Uterus (tissue), 4 donors: ENCODE measurements around the gene AUTS2. TPM values are rescaled to one million over a fixed set of nuclear protein-coding genes. Genes with fewer than 3 reads are reported as not detected.
A peak's percentile ranks its signal among the peaks of the same experiment; 100 is the strongest.

Source experiments
- DNase-seq, 2 donors: peaks; one replicate each; pipeline ENCODE4 v3.0.0-alpha.2; 2019 to 2020
- H3K27ac ChIP-seq, 2 donors: fragments of 200-600 bp; sonication (generic); 1 replicate in 1 of 2; 2 replicates in 1 of 2; pipeline ENCODE4 v1.5.1; 2016 to 2018
- H3K27me3 ChIP-seq, 2 donors: fragments of 200-600 bp; sonication (generic); one replicate each; pipeline ENCODE4 v1.5.1; 2018 to 2019; ENCODE audit warnings: control low read depth in 1 of 2
- H3K36me3 ChIP-seq, 2 donors: fragments of 200-600 bp; sonication (generic); one replicate each; pipeline ENCODE4 v1.5.1; 2019; ENCODE audit warnings: control low read depth in 1 of 2
- H3K4me1 ChIP-seq, 2 donors: fragments of 200-600 bp; sonication (generic); one replicate each; pipeline ENCODE4 v1.5.1; 2018 to 2019; ENCODE audit warnings: control low read depth in 1 of 2
- H3K4me3 ChIP-seq, 2 donors: fragments of 200-600 bp; sonication (generic); 1 replicate in 1 of 2; 2 replicates in 1 of 2; pipeline ENCODE4 v1.5.1; 2018 to 2019; ENCODE audit warnings: mild to moderate bottlenecking in 1 of 2
- H3K9me3 ChIP-seq, 2 donors: fragments of 200-600 bp; sonication (generic); one replicate each; pipeline ENCODE4 v1.5.1; 2019; ENCODE audit warnings: control low read depth in 1 of 2
- POLR2A ChIP-seq, 2 donors: fragments of 450-650 bp; IDR thresholded peaks; one replicate each; pipeline ENCODE4 v1.6.1; 2016; ENCODE audit warnings: antibody characterized with exemption in 2 of 2, mild to moderate bottlenecking in 1 of 2, moderate library complexity in 1 of 2
- intact Hi-C: fragments of 100-400 bp; cut with DNase I; formaldehyde crosslinking; loops from one replicate; pipeline ENCODE4 v1.15.1; 2023; ENCODE audit warnings: low total_unique reads
- total RNA-seq, 4 donors: library from RNA; depleted of rRNA in 3 of 4; stranded (reverse); fragments of >200 nt in 3 of 4; gene quantifications; one replicate each; pipeline versions ENCODE4 v1.1.0 to v1.2.4, GENCODE V29; 2014 to 2023
- TF ChIP-seq, protein P1 (sequence below), 4 experiments: fragments of 200-600 bp in 2 of 4; fragments of 450-650 bp in 2 of 4; sonication (generic) in 2 of 4; IDR thresholded peaks; one replicate each; pipeline ENCODE4 v1.5.1; 2016 to 2019; ENCODE audit warnings: antibody characterized with exemption in 4 of 4, mild to moderate bottlenecking in 2 of 4, moderate library complexity in 1 of 4
- donor health status: DM: yes; HTN: yes; CAD: no.

The AUTS2 gene
- total RNA-seq, 4 donors from 2014 or later: 10.5 to 58.2 (median 30.0) TPM

DNA sequence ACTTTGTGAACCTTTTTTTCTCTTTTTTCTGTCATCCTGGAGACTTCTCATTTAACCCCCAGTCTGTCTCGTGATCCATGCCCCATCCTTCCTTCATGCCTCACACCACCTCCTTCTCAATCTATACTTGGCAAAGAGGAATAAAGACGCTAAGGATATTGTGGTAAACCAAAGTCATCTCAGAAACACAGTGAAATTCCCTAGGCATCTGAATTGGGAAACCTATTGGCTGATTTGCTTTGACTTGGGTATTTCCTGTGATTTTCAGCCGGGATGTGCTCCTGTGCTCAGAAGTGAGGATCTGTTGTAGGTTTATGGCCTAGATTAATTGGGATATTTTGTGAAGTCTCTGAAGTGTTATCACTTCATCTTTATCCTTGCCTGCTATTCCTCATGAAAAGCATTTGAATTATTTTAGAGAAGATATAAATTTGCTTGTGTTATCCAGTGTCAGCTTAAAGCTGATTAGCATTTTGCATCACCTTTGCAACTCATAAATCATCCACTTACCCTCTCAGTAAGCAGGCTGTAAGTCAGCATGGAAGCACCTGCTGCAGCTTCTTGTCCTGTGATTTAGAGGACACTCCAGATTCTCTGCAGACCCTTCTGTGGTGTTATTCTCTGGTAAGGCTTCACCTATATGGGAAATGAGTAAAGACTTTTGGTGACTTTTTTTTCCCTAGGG, 138.0 kb downstream of the AUTS2 start:
- no peaks in the 10 kb centered on the region for H3K9me3 ChIP-seq
- H3K27ac ChIP-seq: no peak overlapping the region
- intact Hi-C loops: no loop called here
- no peak for TF ChIP-seq POLR2A (IDR thresholded peaks at IDR 0.05)
- TF ChIP-seq, protein P1, sequence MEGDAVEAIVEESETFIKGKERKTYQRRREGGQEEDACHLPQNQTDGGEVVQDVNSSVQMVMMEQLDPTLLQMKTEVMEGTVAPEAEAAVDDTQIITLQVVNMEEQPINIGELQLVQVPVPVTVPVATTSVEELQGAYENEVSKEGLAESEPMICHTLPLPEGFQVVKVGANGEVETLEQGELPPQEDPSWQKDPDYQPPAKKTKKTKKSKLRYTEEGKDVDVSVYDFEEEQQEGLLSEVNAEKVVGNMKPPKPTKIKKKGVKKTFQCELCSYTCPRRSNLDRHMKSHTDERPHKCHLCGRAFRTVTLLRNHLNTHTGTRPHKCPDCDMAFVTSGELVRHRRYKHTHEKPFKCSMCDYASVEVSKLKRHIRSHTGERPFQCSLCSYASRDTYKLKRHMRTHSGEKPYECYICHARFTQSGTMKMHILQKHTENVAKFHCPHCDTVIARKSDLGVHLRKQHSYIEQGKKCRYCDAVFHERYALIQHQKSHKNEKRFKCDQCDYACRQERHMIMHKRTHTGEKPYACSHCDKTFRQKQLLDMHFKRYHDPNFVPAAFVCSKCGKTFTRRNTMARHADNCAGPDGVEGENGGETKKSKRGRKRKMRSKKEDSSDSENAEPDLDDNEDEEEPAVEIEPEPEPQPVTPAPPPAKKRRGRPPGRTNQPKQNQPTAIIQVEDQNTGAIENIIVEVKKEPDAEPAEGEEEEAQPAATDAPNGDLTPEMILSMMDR (IDR thresholded peaks at IDR 0.05): no peak
- DNase-seq: no peak
- H3K27me3 ChIP-seq: no peaks in the 10 kb centered on the region
- no peak overlapping the region for H3K4me3 ChIP-seq
- no peaks in the 10 kb centered on the region for H3K36me3 ChIP-seq
- H3K4me1 ChIP-seq: peaks cover 0 to 7% of the 10 kb centered on the region in 2 donors

DNA sequence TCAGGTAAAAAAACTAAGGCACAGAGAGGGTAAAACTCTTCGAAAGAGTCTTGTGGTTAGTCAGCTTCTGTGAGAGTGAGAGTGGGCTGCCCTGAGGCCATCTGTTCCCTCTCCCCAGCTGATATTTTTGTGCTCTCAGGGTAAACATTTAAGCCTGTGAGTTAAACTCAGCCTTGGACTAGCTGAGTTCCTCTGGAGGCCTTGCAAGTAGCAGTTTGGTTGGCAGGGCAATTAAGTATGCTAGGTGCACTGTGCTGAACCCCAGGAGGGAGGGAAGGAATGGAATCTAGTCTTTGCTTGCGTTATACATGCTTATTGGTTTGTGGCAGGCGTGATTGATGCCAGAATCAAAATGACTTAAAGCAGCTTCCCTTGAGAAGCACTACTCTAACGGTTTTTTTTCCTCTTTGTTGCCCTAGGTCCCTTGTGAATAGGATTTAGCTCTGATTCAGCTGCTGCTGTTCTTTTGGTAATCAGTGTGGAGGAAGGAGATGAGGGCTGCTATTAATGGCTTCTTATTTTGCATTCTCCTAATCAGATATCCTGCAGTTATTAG, 140.2 kb downstream of the AUTS2 start:
- no peaks in the 10 kb centered on the region for H3K36me3 ChIP-seq
- no peak overlapping the region for H3K4me3 ChIP-seq
- no peak overlapping the region for H3K27ac ChIP-seq
- no peaks in the 10 kb centered on the region for H3K27me3 ChIP-seq
- H3K9me3 ChIP-seq: no peaks in the 10 kb centered on the region
- intact Hi-C loops: no loop called here
- peaks cover 0 to 7% of the 10 kb centered on the region in 2 donors for H3K4me1 ChIP-seq
- TF ChIP-seq, protein P1 (IDR thresholded peaks at IDR 0.05): no peak
- no peak for TF ChIP-seq POLR2A (IDR thresholded peaks at IDR 0.05)
- no peak for DNase-seq

- no peak overlapping the region for H3K4me3 ChIP-seq
- no peak for TF ChIP-seq POLR2A (IDR thresholded peaks at IDR 0.05)
- TF ChIP-seq, protein P1 (IDR thresholded peaks at IDR 0.05): no peak
- H3K9me3 ChIP-seq: no peaks in the 10 kb centered on the region
- peaks cover 0 to 7% of the 10 kb centered on the region in 2 donors for H3K4me1 ChIP-seq
- no peak for DNase-seq
- no peaks in the 10 kb centered on the region for H3K36me3 ChIP-seq
- no peak overlapping the region for H3K27ac ChIP-seq
- no peaks in the 10 kb centered on the region for H3K27me3 ChIP-seq
- intact Hi-C loops: no loop called here
These were observed 140.9 kb downstream of the AUTS2 start for GRCh38 chr7:69739190-69739589.

DNA sequence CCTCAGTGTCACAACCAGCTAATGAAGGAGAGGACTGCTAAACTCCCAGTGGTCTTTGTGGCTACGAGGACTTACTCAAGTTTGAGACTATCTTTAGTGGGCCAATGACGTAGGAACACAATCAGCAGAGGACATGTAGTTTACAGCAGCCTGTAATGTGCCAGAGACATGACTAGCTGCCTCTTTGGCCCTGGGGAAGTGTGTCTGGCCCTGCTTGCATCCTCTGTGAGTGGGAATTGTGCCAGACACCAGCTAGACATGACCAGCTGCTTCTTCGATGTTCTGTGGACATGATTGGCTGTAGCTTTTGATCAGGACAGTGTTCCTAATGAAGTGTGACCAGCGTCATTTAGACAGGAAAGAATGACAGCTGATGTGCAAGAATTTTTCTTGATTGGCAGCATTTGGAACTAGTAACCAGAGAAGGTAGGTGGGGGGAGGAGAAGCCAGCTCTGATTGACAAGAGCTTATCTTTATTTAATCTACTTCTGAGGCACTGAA, 141.7 kb downstream of the AUTS2 start:
- Histone ChIP-seq H3K4me1 (peaks cover 0 to 7% of the 10 kb centered on the region in 2 donors), H3K9me3 (no peaks in the 10 kb centered on the region), H3K27me3 (no peaks in the 10 kb centered on the region), H3K36me3 (no peaks in the 10 kb centered on the region), H3K27ac (no peak overlapping the region), H3K4me3 (no peak overlapping the region)
- TF ChIP-seq, protein P1 (IDR thresholded peaks at IDR 0.05): no peak
- TF ChIP-seq POLR2A (IDR thresholded peaks at IDR 0.05): no peak
- DNase-seq: peak in 1 of 2 donors; percentile 28
- intact Hi-C loops: no loop called here

DNA sequence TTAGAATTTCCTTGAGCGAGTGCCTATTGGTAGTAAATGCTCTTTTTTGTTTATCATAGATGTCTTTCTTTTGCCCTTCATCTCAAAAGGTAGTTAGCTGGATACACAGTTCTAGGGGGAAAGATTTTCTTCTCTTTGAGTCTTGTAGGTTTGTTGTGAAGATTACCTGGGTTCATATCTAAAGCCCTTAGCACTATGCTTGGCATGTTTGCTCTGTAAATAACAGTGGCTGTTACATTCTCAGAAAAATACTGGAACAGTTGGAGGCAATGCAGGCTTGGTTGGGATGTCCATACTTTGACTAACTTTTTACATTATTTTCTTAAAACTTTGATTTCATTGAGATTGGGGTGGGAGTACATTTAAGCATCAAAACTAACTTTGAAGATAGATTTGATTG, 144.0 kb downstream of the AUTS2 start:
- Histone ChIP-seq H3K4me1 (peaks cover 0 to 7% of the 10 kb centered on the region in 2 donors), H3K27ac (no peak overlapping the region), H3K36me3 (no peaks in the 10 kb centered on the region), H3K27me3 (no peaks in the 10 kb centered on the region), H3K9me3 (no peaks in the 10 kb centered on the region), H3K4me3 (no peak overlapping the region)
- TF ChIP-seq, protein P1 (IDR thresholded peaks at IDR 0.05): no peak
- TF ChIP-seq POLR2A (IDR thresholded peaks at IDR 0.05): no peak
- no peak for DNase-seq
- intact Hi-C loops: no loop called here
